H1 (cell line): ENCODE results near the gene AGRP. TPM values are rescaled to one million over a fixed set of nuclear protein-coding genes. Genes with fewer than 3 reads are reported as not detected.

Experiments used
- CTCF ChIA-PET: fragments of 300-600 bp; sonication (Branson Sonifier 250); formaldehyde crosslinking; loops from one replicate; lab custom pipeline; 2021; ENCODE audit not compliant: partially characterized antibody; lab: Charles Lee
- POLR2A ChIA-PET: fragments of 300-600 bp; sonication (Branson Sonifier 250); formaldehyde crosslinking; loops from one replicate; lab custom pipeline; 2021; ENCODE audit warnings: inconsistent platforms; ENCODE audit not compliant: partially characterized antibody; lab: Charles Lee
- DNase-seq, 2 experiments: peaks; one replicate each; pipeline versions ENCODE4 v3.0.0 to v3.0.0-alpha.2; 2010 to 2022; ENCODE audit warnings: low spot score in 2 of 2, low read depth in 1 of 2, mixed read lengths in 1 of 2
- FAIRE-seq: peaks from 2 replicates; lab custom pipeline; 2011; peaks lifted over from hg19 to GRCh38; lab: Jason Lieb, UNC
- H2AFZ ChIP-seq: 2 replicates; pipeline ENCODE4 v1.8.1; 2012; ENCODE audit warnings: low read length, inconsistent platforms
- H2AK5ac ChIP-seq: 2 replicates; pipeline ENCODE4 v1.6.1; 2013; ENCODE audit warnings: low read depth, low read length
- H2BK120ac ChIP-seq: replicated peaks from 2 replicates; pipeline ENCODE3; 2013; ENCODE audit warnings: low read depth, low read length, inconsistent platforms
- H2BK12ac ChIP-seq: 2 replicates; pipeline ENCODE4 v1.6.1; 2013; ENCODE audit warnings: low read depth, low read length
- H2BK15ac ChIP-seq: 2 replicates; pipeline ENCODE4 v1.6.1; 2013; ENCODE audit warnings: low read length
- H2BK20ac ChIP-seq: 2 replicates; pipeline ENCODE4 v1.6.1; 2013; ENCODE audit warnings: low read length
- H2BK5ac ChIP-seq: 2 replicates; pipeline ENCODE4 v1.6.1; 2013; ENCODE audit warnings: low read depth, low read length
- H3K14ac ChIP-seq: 2 replicates; pipeline ENCODE4 v1.6.1; 2013; ENCODE audit warnings: inconsistent platforms; ENCODE audit not compliant: insufficient read length
- H3K18ac ChIP-seq: 2 replicates; pipeline ENCODE4 v1.6.1; 2013; ENCODE audit warnings: low read length; ENCODE audit errors: extremely low read depth
- H3K23ac ChIP-seq: 2 replicates; pipeline ENCODE4 v1.6.1; 2013; ENCODE audit warnings: inconsistent platforms; ENCODE audit not compliant: insufficient read length
- H3K23me2 ChIP-seq: 2 replicates; pipeline ENCODE4 v1.6.1; 2013; ENCODE audit warnings: low read depth, low read length
- H3K27ac ChIP-seq: 2 replicates; pipeline ENCODE4 v1.6.1; 2011; ENCODE audit warnings: low read depth, low read length, inconsistent platforms
- H3K27me3 ChIP-seq, 4 experiments: replicated peaks in 1 of 4; 1 replicate in 1 of 4; 2 replicates in 3 of 4; pipeline versions ENCODE4 v1.6.1 to v1.8.1; 2011 to 2013; ENCODE audit warnings: low read length in 3 of 4, mild to moderate bottlenecking in 3 of 4, inconsistent platforms in 2 of 4, mixed read lengths in 2 of 4, moderate library complexity in 1 of 4; ENCODE audit not compliant: control insufficient read depth in 3 of 4, insufficient read depth in 3 of 4; ENCODE audit errors: extremely low read depth in 1 of 4
- H3K36me3 ChIP-seq, 4 experiments: 2 replicates each; pipeline versions ENCODE4 v1.6.1 to v1.8.1; 2011 to 2013; ENCODE audit warnings: mild to moderate bottlenecking in 4 of 4, low read length in 3 of 4, moderate library complexity in 2 of 4, control low read depth in 1 of 4, inconsistent platforms in 1 of 4; ENCODE audit not compliant: insufficient read depth in 4 of 4, control insufficient read depth in 2 of 4
- H3K4ac ChIP-seq: replicated peaks from 2 replicates; pipeline ENCODE3; 2013; ENCODE audit warnings: low read length, low read depth, mixed read lengths, inconsistent platforms; ENCODE audit not compliant: insufficient read length
- H3K4me1 ChIP-seq, 4 experiments: replicated peaks in 1 of 4; 1 replicate in 1 of 4; 2 replicates in 3 of 4; pipeline versions ENCODE4 v1.6.1 to v1.8.1; 2011 to 2013; ENCODE audit warnings: low read length in 3 of 4, inconsistent platforms in 2 of 4, mixed read lengths in 1 of 4; ENCODE audit not compliant: insufficient read depth in 4 of 4, control insufficient read depth in 3 of 4
- H3K4me2 ChIP-seq, 2 experiments: 2 replicates each; pipeline versions ENCODE4 v1.6.1 to v1.8.1; 2011 to 2013; ENCODE audit warnings: low read depth in 2 of 2, low read length in 2 of 2, control low read depth in 1 of 2, inconsistent platforms in 1 of 2, mild to moderate bottlenecking in 1 of 2; ENCODE audit not compliant: insufficient read depth in 1 of 2
- H3K4me3 ChIP-seq, 4 experiments: fragments of 200-600, 300-600 bp in 1 of 4; sonication (generic), shearing (Covaris generic), sonication (Bioruptor Twin) in 1 of 4; 2 replicates each; pipeline versions ENCODE4 v1.5.1 to v1.8.1; 2011 to 2016; ENCODE audit warnings: low read length in 4 of 4, low read depth in 3 of 4, control low read depth in 2 of 4, inconsistent platforms in 2 of 4, mild to moderate bottlenecking in 2 of 4, mixed read lengths in 1 of 4, moderate library complexity in 1 of 4; ENCODE audit not compliant: insufficient read depth in 2 of 4; ENCODE audit errors: extremely low read depth in 1 of 4
- H3K56ac ChIP-seq: replicated peaks from 2 replicates; pipeline ENCODE3; 2013; ENCODE audit warnings: low read depth, mild to moderate bottlenecking, mixed read lengths, low read length, inconsistent platforms; ENCODE audit not compliant: insufficient read length
- H3K79me1 ChIP-seq: 2 replicates; pipeline ENCODE4 v1.6.1; 2013; ENCODE audit warnings: low read depth, low read length, control low read depth
- H3K79me2 ChIP-seq, 2 experiments: 2 replicates each; pipeline versions ENCODE4 v1.6.1 to v1.8.1; 2012 to 2013; ENCODE audit warnings: low read length in 2 of 2, mild to moderate bottlenecking in 2 of 2, inconsistent platforms in 1 of 2; ENCODE audit not compliant: insufficient read depth in 2 of 2, control insufficient read depth in 1 of 2
- H3K9ac ChIP-seq, 4 experiments: replicated peaks in 1 of 4; 1 replicate in 1 of 4; 2 replicates in 3 of 4; pipeline versions ENCODE4 v1.6.1 to v1.8.1; 2011 to 2013; ENCODE audit warnings: low read depth in 3 of 4, low read length in 3 of 4, control low read depth in 2 of 4, mild to moderate bottlenecking in 2 of 4, moderate library complexity in 2 of 4, inconsistent platforms in 1 of 4; ENCODE audit errors: extremely low read depth in 1 of 4
- H3K9me3 ChIP-seq, 2 experiments: 2 replicates each; pipeline versions ENCODE4 v1.6.1 to v1.8.1; 2012 to 2013; ENCODE audit warnings: mild to moderate bottlenecking in 2 of 2, moderate library complexity in 2 of 2, control low read depth in 1 of 2, inconsistent platforms in 1 of 2, low read depth in 1 of 2, low read length in 1 of 2, mixed read lengths in 1 of 2; ENCODE audit not compliant: insufficient read depth in 2 of 2
- H4K20me1 ChIP-seq, 2 experiments: replicated peaks in 1 of 2; 2 replicates each; pipeline versions ENCODE3 to v1.8.1; 2011 to 2013; ENCODE audit warnings: inconsistent platforms in 2 of 2, low read length in 2 of 2, mild to moderate bottlenecking in 1 of 2; ENCODE audit not compliant: insufficient read depth in 2 of 2, control insufficient read depth in 1 of 2
- H4K5ac ChIP-seq: 2 replicates; pipeline ENCODE4 v1.6.1; 2013; ENCODE audit warnings: low read length, low read depth, mixed read lengths, inconsistent platforms; ENCODE audit not compliant: insufficient read length
- H4K8ac ChIP-seq: 2 replicates; pipeline ENCODE4 v1.8.0; 2013; ENCODE audit warnings: mild to moderate bottlenecking, moderate library complexity, low read length, inconsistent platforms; ENCODE audit not compliant: insufficient read depth; ENCODE audit errors: extremely low read depth
- H4K91ac ChIP-seq: replicated peaks from 2 replicates; pipeline ENCODE3; 2013; ENCODE audit warnings: low read length, mixed read lengths, inconsistent platforms; ENCODE audit not compliant: insufficient read length
- BACH1 ChIP-seq: IDR thresholded peaks from 2 replicates; pipeline ENCODE4 v1.6.1; 2012; ENCODE audit warnings: low read length, improper control_type of control experiment
- CBX5 ChIP-seq: fragments of 300-800, 300-1000 bp; sonication (generic); IDR thresholded peaks from 2 replicates; pipeline ENCODE4 v1.7.1; 2016; ENCODE audit warnings: antibody characterized with exemption, low read length, low read depth
- CBX8 ChIP-seq: fragments of 300-800, 300-1000 bp; sonication (generic); IDR thresholded peaks from 2 replicates; pipeline ENCODE4 v1.7.1; 2016; ENCODE audit warnings: low read depth, low read length, borderline replicate concordance
- CHD1 ChIP-seq: IDR thresholded peaks from 2 replicates; pipeline ENCODE4 v1.6.1; 2012; ENCODE audit warnings: low read depth, low read length, improper control_type of control experiment
- EGR1 ChIP-seq: IDR thresholded peaks from 2 replicates; pipeline ENCODE4 v1.6.1; 2011; ENCODE audit warnings: low read depth, low read length, borderline replicate concordance
- EZH2 ChIP-seq: fragments of 200-600 bp; sonication (generic); IDR thresholded peaks from 2 replicates; pipeline ENCODE4 v1.7.1; 2012; ENCODE audit warnings: low read depth, mild to moderate bottlenecking, moderate library complexity, low read length, inconsistent platforms; ENCODE audit not compliant: severe bottlenecking
- JUN ChIP-seq: IDR thresholded peaks from 2 replicates; pipeline ENCODE4 v1.6.1; 2011; ENCODE audit warnings: low read depth, mild to moderate bottlenecking, improper control_type of control experiment, low read length
- KDM1A ChIP-seq: fragments of 200-600, 300-600 bp; sonication (generic); IDR thresholded peaks from 2 replicates; pipeline ENCODE4 v1.7.1; 2016; ENCODE audit warnings: mild to moderate bottlenecking, low read length, borderline replicate concordance
- SIN3A ChIP-seq, 2 experiments: IDR thresholded peaks in 1 of 2; conservative IDR thresholded peaks in 1 of 2; 2 replicates each; pipeline ENCODE4 v1.6.1; 2011 to 2012; ENCODE audit warnings: low read length in 2 of 2, improper control_type of control experiment in 1 of 2, low read depth in 1 of 2, mild to moderate bottlenecking in 1 of 2
- SIX5 ChIP-seq: IDR thresholded peaks from 2 replicates; pipeline ENCODE4 v1.6.1; 2011; ENCODE audit warnings: mild to moderate bottlenecking, low read depth, low read length
- TAF7 ChIP-seq: optimal IDR thresholded peaks from 2 replicates; pipeline ENCODE3; 2011; ENCODE audit warnings: low read depth, mild to moderate bottlenecking, inconsistent platforms, low read length, moderate library complexity, borderline replicate concordance
- WGBS, 2 experiments: shearing (Covaris generic) in 1 of 2; methylation state at CpG; one replicate each; pipeline versions ENCODE4 v1.1.6 to v1.1.7; 2013 to 2015; ENCODE audit warnings: low lambda C conversion rate in 2 of 2, mixed read lengths in 2 of 2, inconsistent platforms in 1 of 2, low coverage in 1 of 2, missing lambda C conversion rate in 1 of 2; ENCODE audit not compliant: insufficient replicate concordance in 2 of 2, insufficient coverage in 1 of 2, insufficient read length in 1 of 2; ENCODE audit errors: extremely low coverage in 1 of 2, missing lambda C conversion rate in 1 of 2; 5-methylcytosine and 5-hydroxymethylcytosine counted together
- polyA plus RNA-seq, 7 experiments: library from polyadenylated mRNA; depleted of rRNA in 3 of 7; stranded (reverse) in 5 of 7; unstranded in 2 of 7; fragments of >200 nt in 5 of 7; fragments of 200-250 nt in 2 of 7; gene quantifications; 1 replicate in 5 of 7; 2 replicates in 1 of 7; 4 replicates in 1 of 7; pipeline versions ENCODE4 v1.2.1 to v1.2.3, GENCODE V29; 2011 to 2013; ENCODE audit warnings: missing spikeins in 2 of 7, mixed read lengths in 2 of 7
- total RNA-seq: library from RNA; stranded (reverse); fragmentation: NEBNext Ultra II Directional; extraction: Animal tissue kit (Norgen Biotek cat#: 25700); gene quantifications from 2 replicates; pipeline ENCODE4 v1.2.1, GENCODE V29; 2021
- TF ChIP-seq, protein P1 (sequence below): IDR thresholded peaks from 2 replicates; pipeline ENCODE4 v1.6.1; 2011; ENCODE audit warnings: low read depth, mild to moderate bottlenecking, low read length; ENCODE audit not compliant: insufficient read depth

AGRP gene
- total and polyA plus RNA-seq, 2 of the 8 experiments (the other 6 are each of a cell fraction or from before 2014, with no cell fraction given) = not detected

GRCh38 chr16:67517661-67518423 is 34.5 kb upstream of the AGRP start:
- no peaks in the 10 kb centered on the region for H3K9me3 ChIP-seq
- no peaks in the 10 kb centered on the region for H3K79me2 ChIP-seq
- no peak overlapping the region for H3K23ac ChIP-seq
- H2BK5ac ChIP-seq = no peak overlapping the region
- no peaks in the 10 kb centered on the region for H3K4me1 ChIP-seq
- H3K4me2 ChIP-seq = no peak overlapping the region
- peak overlapping the region; percentile 78; the same call in 1 of the 2 replicates for H2AK5ac ChIP-seq
- H3K27me3 ChIP-seq = peaks cover 0 to 17% (median 6%) of the 10 kb centered on the region in 4 experiments; a peak in 3 of 7 replicates
- H3K4me3 ChIP-seq = no peak overlapping the region
- no peak overlapping the region; a peak in 1 of 7 replicates for H3K9ac ChIP-seq
- DNase-seq = no peak
- no peak overlapping the region for H3K18ac ChIP-seq
- H4K8ac ChIP-seq = no peak overlapping the region
- CTCF ChIA-PET = interaction anchor here (0.9 to 9.9 kb wide), 11 partner anchors 14 to 155 kb away, joined by 3 to 335 read pairs (median 4); partner anchors contain the start of genes AGRP, ATP6V0D1, C16orf86 and CARMIL2
- no peak overlapping the region for H3K4ac ChIP-seq
- H2BK12ac ChIP-seq = no peak overlapping the region
- no peak overlapping the region for H3K27ac ChIP-seq
- no peak overlapping the region for H3K14ac ChIP-seq
- H2BK120ac ChIP-seq = no peak overlapping the region
- 79% methylated on average over 11 of the region's 11 CpGs; no CpG with 5 or more reads in 1 of the 2 experiments for WGBS, 2 experiments
- no peak overlapping the region for H2BK15ac ChIP-seq
- H3K56ac ChIP-seq = no peak overlapping the region
- H2BK20ac ChIP-seq = no peak overlapping the region
- H2AFZ ChIP-seq = no peak overlapping the region
- H3K79me1 ChIP-seq = no peaks in the 10 kb centered on the region; the same call in 1 of the 2 replicates
- H4K20me1 ChIP-seq = no peaks in the 10 kb centered on the region
- no peak for FAIRE-seq
- no peak overlapping the region for H4K5ac ChIP-seq
- POLR2A ChIA-PET = interaction anchor here (1.0 kb wide), 1 partner anchor 11 kb away, joined by 3 read pairs; no protein-coding TSS in a partner anchor
- no peak overlapping the region for H4K91ac ChIP-seq
- no peaks in the 10 kb centered on the region for H3K36me3 ChIP-seq
- no peaks in the 10 kb centered on the region for H3K23me2 ChIP-seq
- TF ChIP-seq BACH1 (no peak), EZH2 (no peak), CBX5 (no peak), KDM1A (no peak), EGR1 (no peak), CHD1 (no peak), SIN3A (conservative IDR thresholded peaks at IDR 0.05 in 1 of 2, IDR thresholded peaks at IDR 0.05 in 1 of 2; ENCODE audit: low read depth in 1 of 2, low read length in 2 of 2) (no peak), TAF7 (no peak), SIX5 (no peak), CBX8 (no peak), JUN (no peak)
- TF ChIP-seq, protein P1, sequence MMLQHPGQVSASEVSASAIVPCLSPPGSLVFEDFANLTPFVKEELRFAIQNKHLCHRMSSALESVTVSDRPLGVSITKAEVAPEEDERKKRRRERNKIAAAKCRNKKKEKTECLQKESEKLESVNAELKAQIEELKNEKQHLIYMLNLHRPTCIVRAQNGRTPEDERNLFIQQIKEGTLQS = no peak
